T-helper 2 cell treated with Interferon-gamma antibody and Interleukin-4, amounts not matched to agents 5 μg/mL and 100 μg/mL, for 36 hours (primary cell): ENCODE measurements around the gene P2RX5.

Experiments
- DNase-seq: peaks from one replicate; pipeline ENCODE4 v3.0.0; 2021; ENCODE audit warnings: low spot score
- H3K27ac Mint-ChIP-seq: one replicate; pipeline ENCODE4 v1.8.0; 2021; ENCODE audit warnings: mild to moderate bottlenecking, mixed read lengths
- H3K27me3 Mint-ChIP-seq: one replicate; pipeline ENCODE4 v1.8.0; 2021; ENCODE audit warnings: low read depth, mixed read lengths
- H3K36me3 Mint-ChIP-seq: one replicate; pipeline ENCODE4 v1.8.0; 2021; ENCODE audit warnings: low read depth, mixed read lengths
- H3K4me1 Mint-ChIP-seq: one replicate; pipeline ENCODE4 v1.8.0; 2021; ENCODE audit warnings: low read depth, mixed read lengths
- H3K4me3 Mint-ChIP-seq: one replicate; pipeline ENCODE4 v1.8.0; 2022; ENCODE audit warnings: mild to moderate bottlenecking, moderate library complexity, mixed read lengths
- H3K9me3 Mint-ChIP-seq: one replicate; pipeline ENCODE4 v1.8.0; 2021; ENCODE audit warnings: mixed read lengths

The P2RX5 gene

GRCh38 chr17:3699951-3700350 is 4.0 kb upstream of the P2RX5 start:
- H3K36me3 Mint-ChIP-seq, result peaks cover 33% of the 10 kb centered on the region
- H3K27me3 Mint-ChIP-seq, result no peaks in the 10 kb centered on the region
- H3K9me3 Mint-ChIP-seq, result peaks cover 11% of the 10 kb centered on the region
- peaks cover 4% of the 10 kb centered on the region for H3K4me1 Mint-ChIP-seq
- DNase-seq, result no peak
- H3K4me3 Mint-ChIP-seq, result no peak overlapping the region
- H3K27ac Mint-ChIP-seq, result no peak overlapping the region

- no peak for DNase-seq
- Mint-ChIP-seq H3K27me3 (no peaks in the 10 kb centered on the region), H3K36me3 (peaks cover 33% of the 10 kb centered on the region), H3K27ac (no peak overlapping the region), H3K4me3 (peak overlapping the region; percentile 58), H3K9me3 (peaks cover 11% of the 10 kb centered on the region), H3K4me1 (peaks cover 16% of the 10 kb centered on the region)
Observed at GRCh38 chr17:3698139-3698538, 2.2 kb upstream of the P2RX5 start.

- no peak for DNase-seq
- peaks cover 4% of the 10 kb centered on the region for H3K9me3 Mint-ChIP-seq
- no peak overlapping the region for H3K27ac Mint-ChIP-seq
- H3K4me1 Mint-ChIP-seq, result peaks cover 24% of the 10 kb centered on the region
- H3K4me3 Mint-ChIP-seq, result no peak overlapping the region
- peaks cover 22% of the 10 kb centered on the region for H3K36me3 Mint-ChIP-seq
- H3K27me3 Mint-ChIP-seq, result no peaks in the 10 kb centered on the region
Observed at GRCh38 chr17:3697103-3697476, 1.1 kb upstream of the P2RX5 start.

- no peak for DNase-seq
- H3K27ac Mint-ChIP-seq, result no peak overlapping the region
- peaks cover 22% of the 10 kb centered on the region for H3K36me3 Mint-ChIP-seq
- H3K4me3 Mint-ChIP-seq, result peak overlapping the region; percentile 93
- H3K27me3 Mint-ChIP-seq, result no peaks in the 10 kb centered on the region
- H3K4me1 Mint-ChIP-seq, result peaks cover 23% of the 10 kb centered on the region
- peaks cover 4% of the 10 kb centered on the region for H3K9me3 Mint-ChIP-seq
Observed at GRCh38 chr17:3695129-3695722, 729 bp downstream of the P2RX5 start.

GRCh38 chr17:3693829-3694231 is 2.1 kb downstream of the P2RX5 start:
- H3K4me3 Mint-ChIP-seq, result peak overlapping the region; percentile 93
- H3K4me1 Mint-ChIP-seq, result peaks cover 21% of the 10 kb centered on the region
- H3K36me3 Mint-ChIP-seq, result peaks cover 24% of the 10 kb centered on the region
- H3K27me3 Mint-ChIP-seq, result no peaks in the 10 kb centered on the region
- DNase-seq, result peak; percentile 67
- H3K27ac Mint-ChIP-seq, result peak overlapping the region; percentile 55
- peaks cover 4% of the 10 kb centered on the region for H3K9me3 Mint-ChIP-seq

- peak overlapping the region; percentile 56 for H3K4me3 Mint-ChIP-seq
- peaks cover 4% of the 10 kb centered on the region for H3K9me3 Mint-ChIP-seq
- H3K4me1 Mint-ChIP-seq, result peaks cover 21% of the 10 kb centered on the region
- no peaks in the 10 kb centered on the region for H3K27me3 Mint-ChIP-seq
- no peak overlapping the region for H3K27ac Mint-ChIP-seq
- no peak for DNase-seq
- H3K36me3 Mint-ChIP-seq, result peaks cover 28% of the 10 kb centered on the region
Observed at GRCh38 chr17:3693141-3693540, 2.8 kb downstream of the P2RX5 start.

GRCh38 chr17:3692346-3692745 is 3.6 kb downstream of the P2RX5 start:
- Mint-ChIP-seq H3K9me3 (no peaks in the 10 kb centered on the region), H3K27ac (no peak overlapping the region), H3K27me3 (no peaks in the 10 kb centered on the region), H3K4me1 (peaks cover 21% of the 10 kb centered on the region), H3K36me3 (peaks cover 25% of the 10 kb centered on the region), H3K4me3 (no peak overlapping the region)
- DNase-seq, result no peak

- no peak overlapping the region for H3K27ac Mint-ChIP-seq
- H3K4me3 Mint-ChIP-seq, result no peak overlapping the region
Observed at GRCh38 chr17:3691617-3692067, 4.3 kb downstream of the P2RX5 start.

GRCh38 chr17:3690094-3690715 is 5.8 kb downstream of the P2RX5 start:
- peaks cover 21% of the 10 kb centered on the region for H3K4me1 Mint-ChIP-seq
- H3K27ac Mint-ChIP-seq, result no peak overlapping the region
- H3K36me3 Mint-ChIP-seq, result peaks cover 25% of the 10 kb centered on the region
- H3K27me3 Mint-ChIP-seq, result no peaks in the 10 kb centered on the region
- H3K9me3 Mint-ChIP-seq, result no peaks in the 10 kb centered on the region
- no peak overlapping the region for H3K4me3 Mint-ChIP-seq
- no peak for DNase-seq

More at GRCh38 chr17:3691617-3692067, 4.3 kb downstream of the P2RX5 start:
- H3K36me3 Mint-ChIP-seq, result peaks cover 25% of the 10 kb centered on the region
- no peaks in the 10 kb centered on the region for H3K9me3 Mint-ChIP-seq
- DNase-seq, result no peak
- no peaks in the 10 kb centered on the region for H3K27me3 Mint-ChIP-seq
- peaks cover 21% of the 10 kb centered on the region for H3K4me1 Mint-ChIP-seq

GRCh38 chr17:3689262-3690093 is 6.5 kb downstream of the P2RX5 start:
- Mint-ChIP-seq H3K27me3 (no peaks in the 10 kb centered on the region), H3K9me3 (no peaks in the 10 kb centered on the region), H3K36me3 (peaks cover 24% of the 10 kb centered on the region), H3K4me3 (no peak overlapping the region), H3K27ac (peak overlapping the region; percentile 36), H3K4me1 (peaks cover 19% of the 10 kb centered on the region)
- DNase-seq, result no peak

GRCh38 chr17:3688852-3689261 is 7.1 kb downstream of the P2RX5 start:
- H3K4me1 Mint-ChIP-seq, result peaks cover 13% of the 10 kb centered on the region
- no peaks in the 10 kb centered on the region for H3K9me3 Mint-ChIP-seq
- no peak overlapping the region for H3K27ac Mint-ChIP-seq
- no peak for DNase-seq
- H3K4me3 Mint-ChIP-seq, result no peak overlapping the region
- H3K27me3 Mint-ChIP-seq, result no peaks in the 10 kb centered on the region
- peaks cover 19% of the 10 kb centered on the region for H3K36me3 Mint-ChIP-seq

- Mint-ChIP-seq H3K9me3 (no peaks in the 10 kb centered on the region), H3K27me3 (no peaks in the 10 kb centered on the region), H3K4me1 (peaks cover 12% of the 10 kb centered on the region), H3K27ac (no peak overlapping the region), H3K4me3 (no peak overlapping the region), H3K36me3 (peaks cover 23% of the 10 kb centered on the region)
- no peak for DNase-seq
Observed at GRCh38 chr17:3688027-3688553, 7.9 kb downstream of the P2RX5 start.

GRCh38 chr17:3685174-3685573 is 10.8 kb downstream of the P2RX5 start:
- Mint-ChIP-seq H3K4me1 (peaks cover 10% of the 10 kb centered on the region), H3K27me3 (no peaks in the 10 kb centered on the region), H3K9me3 (no peaks in the 10 kb centered on the region), H3K4me3 (no peak overlapping the region), H3K27ac (no peak overlapping the region), H3K36me3 (peaks cover 29% of the 10 kb centered on the region)
- DNase-seq, result no peak

GRCh38 chr17:3683054-3683511 is 12.9 kb downstream of the P2RX5 start:
- peaks cover 10% of the 10 kb centered on the region for H3K4me1 Mint-ChIP-seq
- peak; percentile 46 for DNase-seq

More at GRCh38 chr17:3683054-3683511, 12.9 kb downstream of the P2RX5 start:
- Mint-ChIP-seq H3K36me3 (peaks cover 26% of the 10 kb centered on the region), H3K4me3 (no peak overlapping the region), H3K27me3 (no peaks in the 10 kb centered on the region), H3K27ac (peak overlapping the region; percentile 60), H3K9me3 (no peaks in the 10 kb centered on the region)
